Stimulated activated CD8-positive, alpha-beta memory T cell treated with anti-CD3 and anti-CD28 coated beads, Interleukin-15, amount 100 ng/mL, for 48 hours (primary cell): ENCODE measurements around the gene PSMD11.

Experiments used
- DNase-seq, 2 donors: peaks; one replicate each; pipeline ENCODE4 v3.0.0-alpha.2; 2020; ENCODE audit warnings: low read depth in 2 of 2

PSMD11 gene

DNA sequence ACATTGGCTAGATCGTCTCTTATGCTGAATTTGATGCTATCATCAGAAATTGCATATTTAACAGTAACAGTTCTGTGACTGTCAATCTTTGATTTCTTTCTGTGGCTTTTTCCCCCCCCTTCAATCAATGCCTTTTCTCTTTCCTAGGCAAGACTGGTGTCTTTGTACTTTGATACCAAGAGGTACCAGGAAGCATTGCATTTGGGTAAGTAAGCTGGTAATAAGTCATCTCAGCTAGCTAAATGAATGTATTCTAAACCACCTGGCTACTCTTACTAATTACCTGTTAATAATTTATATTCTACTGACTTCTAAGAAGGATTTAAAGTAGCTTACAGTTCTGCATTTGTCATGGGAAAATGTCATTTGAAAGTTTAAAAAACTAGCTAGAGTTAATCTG is 20.1 kb downstream of the PSMD11 start:
- DNase-seq: no peak

DNA sequence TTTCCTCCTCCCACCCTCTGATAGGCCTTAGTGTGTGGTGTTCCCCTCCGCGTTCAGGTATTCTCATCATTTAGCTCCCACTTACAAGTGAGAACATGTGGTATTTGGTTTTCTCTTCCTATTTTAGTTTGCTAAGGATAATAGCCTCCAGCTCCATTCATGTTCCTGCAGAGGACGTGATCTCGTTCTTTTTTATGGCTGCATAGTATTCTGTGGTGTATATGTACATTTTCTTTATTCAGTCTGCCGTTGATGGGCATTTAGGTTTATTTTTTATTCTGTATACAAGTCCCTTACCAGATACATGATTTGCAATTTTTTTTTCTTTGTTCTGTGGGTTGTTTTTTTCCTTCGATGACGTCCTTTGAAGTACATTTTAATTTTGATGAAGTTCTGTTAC is 23.6 kb downstream of the PSMD11 start:
- no peak for DNase-seq

DNA sequence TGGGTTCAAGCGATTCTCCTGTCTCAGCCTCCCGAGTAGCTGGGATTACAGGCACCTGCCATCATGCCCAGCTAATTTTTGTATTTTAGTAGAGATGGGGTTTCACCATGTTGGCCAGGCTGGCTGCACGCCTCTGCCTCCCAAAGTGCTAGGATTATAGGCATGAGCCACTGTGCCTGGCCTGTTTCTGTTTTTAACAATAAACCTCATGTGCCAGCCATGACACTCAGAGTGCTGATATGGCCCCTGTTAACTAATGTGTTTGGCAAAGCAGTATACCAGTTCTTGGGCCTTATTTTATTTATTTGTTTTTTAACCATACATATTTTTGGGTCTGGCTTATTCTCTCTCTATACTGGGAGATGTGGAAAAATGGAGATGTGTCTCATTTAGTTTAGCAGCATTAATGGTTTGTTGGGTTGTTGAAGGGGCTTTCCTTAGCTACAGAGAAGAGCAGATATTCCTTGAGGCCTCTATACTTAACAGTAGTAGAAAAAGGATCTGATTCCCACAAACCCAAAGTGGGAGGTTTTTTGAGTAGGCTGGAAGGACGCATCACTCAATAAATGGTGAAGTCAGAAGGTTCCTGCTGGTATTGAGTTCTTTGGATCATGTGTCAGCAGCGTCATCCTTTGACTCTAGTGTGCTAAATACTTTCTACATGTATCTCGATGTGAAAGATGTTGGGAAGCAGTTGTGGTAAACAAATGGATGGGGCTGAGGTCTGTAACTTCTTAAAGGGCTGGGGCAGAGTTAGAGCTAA is 26.3 kb downstream of the PSMD11 start:
- DNase-seq: no peak

DNA sequence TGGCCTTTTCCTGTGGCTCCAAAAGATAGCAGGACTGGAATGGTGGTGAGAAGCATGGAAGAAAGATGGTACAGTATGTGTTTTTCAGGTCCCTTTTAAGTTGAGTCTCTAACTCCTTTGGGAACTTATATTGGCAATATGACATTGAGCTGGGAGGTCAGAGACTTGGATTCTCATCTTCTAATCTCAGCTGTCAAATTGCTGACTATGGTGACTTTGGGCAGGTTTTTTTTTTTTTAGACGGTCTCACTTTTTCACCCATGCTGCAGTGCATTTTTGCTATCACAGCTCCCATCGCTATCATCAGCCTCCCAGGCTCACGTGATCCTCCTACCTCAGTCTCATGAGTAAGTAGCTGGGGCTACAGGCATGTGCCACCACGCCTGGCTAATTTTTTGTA is 27.3 kb downstream of the PSMD11 start:
- no peak for DNase-seq

DNA sequence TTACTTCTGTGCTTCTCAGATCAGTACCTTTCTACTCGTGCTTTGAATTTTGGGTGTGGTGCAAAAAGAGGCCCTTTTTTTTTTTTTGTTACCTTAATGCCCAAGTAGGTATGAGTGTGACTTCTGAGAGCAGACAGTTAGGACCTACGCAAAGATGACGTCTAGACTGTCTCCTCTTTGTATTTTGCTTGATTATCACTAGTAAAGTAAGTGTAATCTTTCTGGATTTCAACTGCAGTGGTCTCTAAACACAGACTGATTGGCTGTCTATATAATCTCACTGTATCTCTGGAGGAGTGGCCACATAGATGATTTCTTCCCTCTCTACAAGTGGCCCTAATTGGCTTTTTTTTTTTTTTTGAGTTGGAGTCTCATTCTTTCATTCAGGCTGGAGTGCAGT is 30.9 kb downstream of the PSMD11 start:
- no peak for DNase-seq

DNA sequence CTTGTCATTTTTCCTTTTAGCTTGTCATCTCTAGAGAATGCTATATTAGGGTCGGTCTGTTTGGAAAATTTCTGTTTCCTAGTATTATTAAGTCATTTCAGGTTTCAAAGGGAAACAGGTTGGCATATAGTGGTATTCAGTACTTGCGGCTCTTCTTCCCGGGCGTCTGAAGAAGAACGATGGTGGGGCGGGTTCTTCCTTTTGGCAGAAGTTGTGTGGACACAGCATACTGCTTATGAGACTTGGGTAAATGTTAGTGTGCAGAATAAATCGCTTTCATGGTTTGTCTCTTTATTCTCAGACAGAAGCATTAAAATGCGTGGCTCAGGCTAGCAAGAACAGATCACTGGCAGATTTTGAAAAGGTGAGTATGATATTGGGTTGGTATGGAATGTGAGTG is 32.9 kb downstream of the PSMD11 start:
- no peak for DNase-seq

DNA sequence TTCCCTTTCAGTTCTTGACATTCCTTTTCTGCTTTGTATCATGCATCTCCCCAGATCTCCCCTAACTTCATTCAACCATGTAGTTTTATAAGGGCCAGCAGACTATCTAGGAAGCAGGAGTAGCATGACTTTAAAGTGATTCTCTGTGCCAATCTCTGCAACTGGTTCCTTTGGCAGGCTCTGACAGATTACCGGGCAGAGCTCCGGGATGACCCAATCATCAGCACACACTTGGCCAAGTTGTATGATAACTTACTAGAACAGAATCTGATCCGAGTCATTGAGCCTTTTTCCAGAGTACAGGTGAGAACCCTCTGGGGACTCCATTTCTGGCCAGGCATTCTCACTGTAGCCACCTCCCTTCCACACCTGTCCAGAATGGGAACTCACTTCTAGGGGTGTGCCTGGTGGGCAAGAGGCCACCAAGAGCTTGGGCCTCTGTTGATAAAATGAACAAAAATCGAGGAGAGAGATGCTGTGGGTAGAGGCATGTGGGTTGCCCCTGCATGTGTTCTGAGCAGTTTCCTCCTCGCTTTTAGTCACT is 34.8 kb downstream of the PSMD11 start:
- DNase-seq: no peak

DNA sequence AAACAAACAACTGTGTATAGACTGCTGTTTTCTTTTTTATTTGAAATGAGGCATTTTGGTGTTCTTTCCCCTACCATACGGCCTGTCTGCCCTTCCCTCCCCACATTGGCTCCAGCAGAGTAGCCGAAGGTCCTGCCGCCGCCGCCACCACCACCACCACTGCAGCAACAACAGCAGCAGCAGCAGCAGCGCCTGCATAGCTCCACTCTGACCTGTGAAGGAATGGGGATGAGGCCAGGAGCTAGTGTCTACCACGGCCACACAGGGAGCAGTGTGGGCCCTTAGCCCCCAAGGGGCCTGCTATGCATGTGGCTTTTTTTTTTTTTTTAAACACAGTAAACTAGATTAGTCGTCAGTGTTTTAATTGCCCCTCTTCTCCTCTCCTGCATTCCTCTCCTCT is 36.9 kb downstream of the PSMD11 start:
- DNase-seq: no peak

DNA sequence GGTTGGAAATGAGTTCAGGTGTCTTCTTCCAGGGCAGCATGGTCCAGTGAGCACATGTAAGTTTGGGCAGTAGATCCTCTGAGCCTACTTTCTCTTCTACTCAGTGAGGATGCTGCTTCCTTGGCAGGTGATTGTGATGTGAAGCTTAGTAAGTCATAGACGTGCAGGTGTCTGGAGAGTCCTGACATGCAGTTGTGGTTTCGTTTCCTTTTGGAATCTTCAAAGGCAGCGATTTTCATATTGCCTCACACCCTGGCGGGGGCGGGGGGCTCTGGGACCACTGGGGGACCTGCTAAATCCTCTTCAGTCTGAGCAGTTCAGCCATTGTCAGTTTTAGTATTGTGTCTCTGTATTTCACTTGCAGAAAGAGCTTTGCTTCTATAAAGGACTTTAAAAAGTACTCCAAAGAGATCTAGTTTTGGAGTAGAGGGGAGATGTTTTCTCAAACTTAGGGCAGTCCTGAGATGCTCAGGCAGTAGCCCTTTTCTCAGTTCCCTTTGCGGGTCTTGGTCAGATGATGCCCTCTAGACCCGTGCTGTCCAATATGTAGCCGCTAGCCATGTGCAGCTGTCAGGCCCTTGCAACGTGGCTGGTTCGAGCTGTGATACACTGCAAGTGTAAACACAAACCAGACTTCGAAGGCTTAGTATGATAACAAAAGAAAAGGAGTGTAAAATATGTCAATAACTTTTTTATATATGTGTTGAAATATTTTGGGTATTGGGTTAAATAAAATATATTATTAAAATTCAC is 38.4 kb downstream of the PSMD11 start:
- DNase-seq: no peak

DNA sequence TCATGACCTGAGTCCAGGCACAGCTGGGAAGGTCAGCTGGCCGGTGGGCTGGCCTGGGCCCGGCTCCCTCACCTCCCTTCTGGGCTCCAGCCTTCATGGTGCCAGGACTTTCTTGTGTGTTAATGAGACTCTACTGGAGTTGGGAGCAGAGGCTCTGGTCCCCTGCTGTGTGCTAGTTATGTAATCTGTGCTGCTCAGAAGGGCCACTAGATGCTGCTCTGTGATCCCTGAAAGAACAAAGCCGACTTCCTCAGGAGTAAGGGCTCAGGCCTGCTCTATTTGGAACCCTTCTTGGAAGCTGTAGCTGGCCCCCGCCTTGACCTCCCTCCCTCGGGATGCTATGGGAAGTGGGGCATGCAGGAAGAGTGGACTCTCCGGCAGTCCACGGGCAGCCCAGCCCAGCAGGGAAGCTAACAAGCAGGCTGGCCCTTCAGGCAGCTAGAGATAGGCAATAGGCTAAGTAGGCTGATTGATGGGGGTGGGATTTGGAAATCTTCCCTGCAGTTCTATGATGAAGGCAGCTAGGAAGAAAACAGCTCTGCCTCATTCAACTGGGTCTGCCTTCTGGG is 39.2 kb downstream of the PSMD11 start:
- no peak for DNase-seq

DNA sequence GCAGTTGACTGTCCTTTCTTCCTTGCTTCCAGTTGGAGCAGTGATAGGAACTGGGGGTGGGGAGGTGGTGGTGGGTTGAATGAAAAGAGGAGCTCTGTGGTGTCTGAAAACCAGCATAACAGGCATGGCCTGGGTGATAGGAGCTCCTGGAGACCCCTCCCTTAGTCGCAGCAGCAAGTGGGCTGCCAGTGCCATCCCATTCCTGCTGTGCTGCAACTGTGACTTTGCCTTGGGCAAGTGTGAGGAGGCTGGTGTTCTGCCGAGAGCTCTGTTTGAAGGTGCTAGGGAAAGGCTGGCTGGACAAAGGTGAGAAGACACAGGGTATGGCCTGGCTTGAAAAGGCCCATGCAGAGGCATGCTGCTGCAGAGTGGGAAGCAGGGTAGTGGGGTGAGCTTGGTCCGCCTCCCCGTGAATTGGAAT is 39.7 kb downstream of the PSMD11 start:
- no peak for DNase-seq

DNA sequence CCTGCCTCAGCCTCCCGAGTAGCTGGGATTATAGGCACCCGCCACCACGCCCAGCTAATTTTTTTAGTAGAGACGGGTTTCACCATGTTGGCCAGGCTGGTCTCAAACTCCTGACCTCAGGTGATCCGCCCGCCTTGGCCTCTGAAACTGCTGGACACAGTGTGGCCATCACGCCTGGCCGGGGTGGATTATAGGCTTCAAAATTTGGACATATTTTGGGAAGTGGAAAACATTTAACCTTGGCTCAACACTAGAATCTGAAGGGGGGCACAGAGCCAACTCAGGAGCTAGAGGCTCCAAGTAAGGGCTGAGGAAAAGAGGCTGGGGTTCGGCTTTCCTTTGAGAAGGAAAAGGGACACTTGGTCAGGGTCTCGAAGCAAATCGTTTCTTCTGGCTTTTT is 40.3 kb downstream of the PSMD11 start:
- DNase-seq: no peak

DNA sequence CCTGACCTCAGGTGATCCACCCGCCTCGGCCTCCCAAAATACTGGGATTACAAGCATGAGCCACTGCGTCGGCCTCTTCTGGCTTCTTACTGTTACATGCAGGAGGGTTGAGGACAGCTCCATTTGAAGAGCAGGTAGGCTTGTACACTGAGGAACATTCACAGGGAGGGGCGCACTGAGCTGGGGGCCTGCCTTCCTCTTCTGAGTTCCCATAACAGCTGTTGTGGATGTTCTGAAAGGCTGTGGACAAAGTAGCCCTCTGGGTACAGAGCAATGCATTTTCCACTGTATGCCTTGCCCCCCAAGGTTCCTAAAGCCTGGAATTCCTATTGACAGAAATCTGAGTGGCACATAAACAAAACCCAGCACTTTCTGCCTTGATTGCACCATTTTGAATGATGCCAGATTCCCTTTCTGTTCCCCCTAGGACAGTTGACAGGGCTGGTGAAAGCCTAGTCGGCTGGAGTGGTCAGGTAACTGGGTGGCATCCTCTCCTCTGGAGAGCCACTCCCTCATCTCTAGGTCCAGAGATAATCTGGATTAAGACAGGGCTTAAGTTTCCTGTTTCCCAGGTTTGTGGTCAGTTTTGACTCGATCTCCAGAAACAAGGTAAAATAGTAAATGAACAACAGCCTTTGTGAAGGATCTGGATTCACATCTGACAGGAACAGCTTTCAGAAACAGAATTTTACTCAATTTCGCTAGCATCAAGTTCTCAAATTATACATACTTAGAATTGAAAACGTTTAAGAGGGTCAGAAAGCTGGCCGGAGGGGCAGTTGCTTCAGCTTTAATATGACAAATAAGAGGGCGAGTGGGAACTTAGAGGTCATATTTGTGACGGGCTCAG is 41.2 kb downstream of the PSMD11 start:
- DNase-seq: no peak

DNA sequence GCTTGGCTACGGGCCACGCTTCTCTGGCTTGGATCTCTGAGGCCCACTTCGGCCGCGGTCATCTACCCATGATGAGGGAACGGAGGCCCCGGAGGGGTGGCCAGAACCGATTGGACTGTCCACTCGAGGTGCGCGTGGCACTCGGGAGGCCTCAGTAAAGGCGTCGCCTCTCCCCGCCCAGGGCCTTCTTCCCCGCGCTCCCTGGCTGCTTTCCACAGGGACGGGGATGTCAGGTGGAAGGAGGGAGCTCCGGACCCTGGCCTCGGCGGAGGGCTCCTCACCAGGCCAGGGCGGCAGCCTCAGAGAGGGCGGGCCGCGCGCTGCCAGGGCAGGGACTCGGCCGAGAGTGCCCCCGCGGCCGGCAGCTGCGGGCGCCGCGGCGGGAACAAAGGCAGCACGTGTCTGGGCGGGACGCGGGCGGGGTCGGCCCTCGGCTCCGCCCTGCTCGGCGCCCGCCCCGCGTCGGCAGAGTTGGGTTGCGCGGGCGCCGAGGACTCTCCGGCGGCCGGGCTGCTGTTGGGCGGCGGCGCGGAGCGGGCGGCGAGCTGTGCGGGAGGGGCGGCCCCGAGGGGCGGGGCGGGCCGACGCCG is 41.9 kb downstream of the PSMD11 start:
- peak; percentile 46 to 53 for DNase-seq

DNA sequence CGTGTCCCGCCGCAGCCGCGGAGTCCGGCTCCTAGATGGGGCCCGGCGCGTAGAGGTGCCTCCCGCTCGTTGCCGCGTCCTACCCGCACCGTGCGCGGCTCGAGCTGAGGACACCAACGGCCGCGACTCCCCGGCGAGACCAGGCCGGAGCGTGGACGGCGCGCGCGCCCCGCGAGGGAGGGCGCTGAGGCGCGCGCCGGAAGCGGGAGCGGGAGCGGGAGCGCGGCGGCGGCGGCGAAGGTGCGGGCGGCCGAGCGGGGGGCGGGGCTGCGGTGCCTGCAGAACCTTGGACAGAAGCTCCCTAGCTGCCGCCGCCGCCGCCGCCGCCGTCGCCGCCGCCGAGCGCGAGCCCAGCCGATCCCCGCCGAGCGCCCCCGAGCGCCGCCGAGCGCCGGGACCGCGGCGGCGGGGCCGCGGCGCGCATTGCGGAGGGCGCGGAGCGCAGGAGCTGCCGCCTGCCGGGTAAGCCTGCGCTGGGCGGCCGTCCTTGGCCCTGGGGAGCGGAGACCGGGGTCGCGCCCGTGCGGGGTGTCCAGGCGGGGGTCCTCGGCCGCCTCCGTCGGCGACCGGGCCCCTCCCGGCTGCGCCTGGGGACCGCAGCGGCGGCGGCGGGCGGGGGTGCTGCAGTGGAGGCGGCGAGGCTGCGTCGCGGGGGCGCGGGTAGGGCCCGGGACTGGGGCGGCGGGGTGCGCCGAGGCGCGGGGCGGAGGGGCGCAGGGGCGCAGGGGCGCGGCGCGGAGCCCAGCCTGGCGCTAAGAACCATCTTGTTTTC is 42.6 kb downstream of the PSMD11 start, which contains the start of gene CDK5R1:
Gene CDK5R1 (plus strand): TSS at position 293 of the 772 bp plus-strand sequence. CDS start 628 bp downstream, outside the sequence.
- DNase-seq: peak; percentile 58 to 68

DNA sequence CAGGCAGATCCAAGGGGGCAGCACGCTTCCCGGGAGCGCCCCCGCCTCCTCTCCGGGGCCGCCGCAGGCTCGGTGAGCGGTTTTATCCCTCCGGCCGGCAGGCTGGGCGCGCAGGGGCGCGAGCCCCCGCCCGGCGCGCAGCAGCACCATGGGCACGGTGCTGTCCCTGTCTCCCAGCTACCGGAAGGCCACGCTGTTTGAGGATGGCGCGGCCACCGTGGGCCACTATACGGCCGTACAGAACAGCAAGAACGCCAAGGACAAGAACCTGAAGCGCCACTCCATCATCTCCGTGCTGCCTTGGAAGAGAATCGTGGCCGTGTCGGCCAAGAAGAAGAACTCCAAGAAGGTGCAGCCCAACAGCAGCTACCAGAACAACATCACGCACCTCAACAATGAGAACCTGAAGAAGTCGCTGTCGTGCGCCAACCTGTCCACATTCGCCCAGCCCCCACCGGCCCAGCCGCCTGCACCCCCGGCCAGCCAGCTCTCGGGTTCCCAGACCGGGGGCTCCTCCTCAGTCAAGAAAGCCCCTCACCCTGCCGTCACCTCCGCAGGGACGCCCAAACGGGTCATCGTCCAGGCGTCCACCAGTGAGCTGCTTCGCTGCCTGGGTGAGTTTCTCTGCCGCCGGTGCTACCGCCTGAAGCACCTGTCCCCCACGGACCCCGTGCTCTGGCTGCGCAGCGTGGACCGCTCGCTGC is 43.3 kb downstream of the PSMD11 start:
- DNase-seq: no peak

DNA sequence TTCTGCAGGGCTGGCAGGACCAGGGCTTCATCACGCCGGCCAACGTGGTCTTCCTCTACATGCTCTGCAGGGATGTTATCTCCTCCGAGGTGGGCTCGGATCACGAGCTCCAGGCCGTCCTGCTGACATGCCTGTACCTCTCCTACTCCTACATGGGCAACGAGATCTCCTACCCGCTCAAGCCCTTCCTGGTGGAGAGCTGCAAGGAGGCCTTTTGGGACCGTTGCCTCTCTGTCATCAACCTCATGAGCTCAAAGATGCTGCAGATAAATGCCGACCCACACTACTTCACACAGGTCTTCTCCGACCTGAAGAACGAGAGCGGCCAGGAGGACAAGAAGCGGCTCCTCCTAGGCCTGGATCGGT is 43.9 kb downstream of the PSMD11 start:
- DNase-seq: no peak

DNA sequence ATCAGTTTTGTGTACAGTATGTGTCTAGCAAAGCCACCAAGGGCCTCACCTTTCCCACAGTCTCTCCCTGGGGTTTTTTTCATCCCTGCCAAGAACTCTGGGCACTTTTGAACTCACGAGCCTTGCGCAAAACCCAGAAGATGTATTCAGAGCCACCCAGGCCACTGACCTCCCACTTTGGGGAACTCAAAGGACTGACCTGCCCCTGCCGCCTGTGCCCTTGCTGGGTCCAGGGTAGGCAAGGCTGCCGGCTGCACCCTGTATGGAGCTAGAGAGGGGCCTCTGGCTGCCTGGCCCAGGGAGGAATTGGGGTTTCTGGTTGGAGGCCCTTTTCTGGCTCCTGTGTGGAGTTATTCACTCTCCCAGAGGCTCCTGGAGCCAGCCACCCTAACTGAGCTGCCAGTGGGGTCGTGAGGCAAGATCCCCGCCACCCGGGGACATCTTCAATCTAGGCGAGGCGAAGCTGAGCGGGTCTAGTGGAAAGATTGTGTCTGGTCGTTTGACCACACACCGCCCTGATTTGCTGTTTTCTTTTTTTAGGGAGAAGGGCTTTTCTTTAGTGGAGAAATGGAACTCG is 44.4 kb downstream of the PSMD11 start:
- no peak for DNase-seq

DNA sequence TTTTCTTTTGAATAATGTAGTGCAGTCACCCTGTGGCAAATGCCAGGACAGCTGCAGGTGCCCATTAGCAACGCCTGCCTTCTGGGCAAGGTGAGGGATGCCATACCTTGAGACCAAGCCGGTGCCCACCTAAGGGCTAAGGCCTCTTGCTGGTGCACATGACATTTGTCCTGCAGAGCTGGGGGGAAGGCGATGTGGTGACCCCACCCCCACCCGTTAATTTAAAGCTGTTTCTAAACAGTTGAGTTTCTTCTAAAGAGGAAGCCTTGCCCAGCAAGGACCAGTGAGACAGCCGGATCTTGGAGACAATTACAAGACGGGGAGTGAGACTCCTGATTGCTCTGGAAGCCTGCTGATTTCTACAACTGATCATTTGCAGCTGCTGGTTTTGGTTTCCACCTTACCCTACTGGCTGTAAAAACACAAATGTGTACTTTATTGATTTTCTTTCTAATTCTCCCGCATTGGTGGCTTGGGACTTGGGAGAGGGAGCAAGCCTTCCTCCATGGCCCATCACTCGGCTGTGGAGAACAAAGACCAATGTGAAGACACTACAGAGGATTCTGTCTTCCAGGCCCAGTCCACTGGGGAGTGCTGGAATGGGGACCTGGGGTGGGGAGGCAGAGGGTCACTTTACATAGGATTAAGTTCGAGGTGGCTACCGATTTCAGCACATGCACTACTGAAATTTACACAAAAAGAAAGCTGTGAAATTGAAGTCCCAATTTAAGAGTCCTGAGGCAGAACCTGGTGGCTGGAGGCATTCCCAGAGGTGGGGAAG is 45.2 kb downstream of the PSMD11 start:
- no peak for DNase-seq
